ENCODE measurements around the gene ARHGEF7. TPM values are rescaled to one million over a fixed set of nuclear protein-coding genes. Genes with fewer than 3 reads are reported as not detected.

ARHGEF7 gene
- total RNA-seq, 1 experiment from 2014 or later, result 46.2 TPM

DNA sequence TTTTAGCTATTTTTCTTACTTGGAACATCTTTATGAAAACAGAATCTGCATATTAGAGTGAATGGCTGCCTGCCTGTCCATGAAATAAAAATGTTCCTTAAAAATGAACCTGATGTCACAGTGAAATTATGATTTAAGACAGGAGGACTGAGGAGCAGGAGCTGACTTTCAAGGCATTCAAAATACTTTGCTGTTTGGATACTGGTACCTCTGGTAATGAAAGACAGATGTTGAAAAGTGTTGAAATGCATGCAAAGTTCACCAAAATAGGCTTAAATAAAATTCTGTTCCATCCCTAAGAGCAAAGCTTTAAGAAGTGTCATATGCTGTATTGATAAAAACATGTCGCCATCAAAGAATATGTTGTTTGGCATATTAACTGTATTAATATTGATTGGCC, 1.7 kb downstream of the ARHGEF7 start:
- ChIA-PET RAD21 (ENCODE audit: low non-redundant PET in 1 of 2, low total read pairs in 2 of 2, uncharacterized antibody in 2 of 2, unreplicated experiment in 2 of 2) (no interaction called here), CTCF (no interaction called here)

GRCh38 chr13:111117289-111117688, 2.2 kb downstream of the ARHGEF7 start:
- no peak overlapping the region for H3K4me2 ChIP-seq (ENCODE audit: low read length)
- no peak overlapping the region for H2AFZ ChIP-seq (ENCODE audit: low read depth, low read length, poor library complexity, severe bottlenecking)
- no peak overlapping the region for H3K4me3 ChIP-seq (replicated peaks in 1 of 2; ENCODE audit: low read depth in 1 of 2, low read length in 2 of 2)
- CTCF ChIA-PET, result no interaction called here
- H3K36me3 ChIP-seq (ENCODE audit: control insufficient read depth in 1 of 2, insufficient read depth in 2 of 2, low read length in 2 of 2), result no peaks in the 10 kb centered on the region
- H3K4me1 ChIP-seq (ENCODE audit: control insufficient read depth in 1 of 2, insufficient read depth in 2 of 2, low read length in 2 of 2), result no peaks in the 10 kb centered on the region
- no peak overlapping the region for H3K27ac ChIP-seq (ENCODE audit: low read depth, low read length)
- RAD21 ChIA-PET (ENCODE audit: low non-redundant PET in 1 of 2, low total read pairs in 2 of 2, uncharacterized antibody in 2 of 2, unreplicated experiment in 2 of 2), result no interaction called here
- BruUV-seq (replicated peaks), result no TSS peak
- no peaks in the 10 kb centered on the region for H3K9me3 ChIP-seq (ENCODE audit: control insufficient read depth in 1 of 2, insufficient read depth in 1 of 2, low read depth in 1 of 2, low read length in 2 of 2)
- no peaks in the 10 kb centered on the region for H3K79me2 ChIP-seq (ENCODE audit: insufficient read depth, low read length)
- peaks cover 3% of the 10 kb centered on the region; the same call in 1 of the 2 replicates for H3K27me3 ChIP-seq (ENCODE audit: insufficient read depth, low read length)
- no peaks in the 10 kb centered on the region for H4K20me1 ChIP-seq (ENCODE audit: insufficient read depth)
- TF ChIP-seq RAD21 (IDR thresholded peaks at IDR 0.05; ENCODE audit: low read depth), result no peak
- TF ChIP-seq CEBPB (IDR thresholded peaks at IDR 0.05; ENCODE audit: low read depth), result no peak
- TF ChIP-seq EGR1 (IDR thresholded peaks at IDR 0.05; ENCODE audit: low read depth), result no peak
- no peak for TF ChIP-seq EZH2phosphoT487 (IDR thresholded peaks at IDR 0.05; ENCODE audit: borderline replicate concordance)
- TF ChIP-seq, protein P1, sequence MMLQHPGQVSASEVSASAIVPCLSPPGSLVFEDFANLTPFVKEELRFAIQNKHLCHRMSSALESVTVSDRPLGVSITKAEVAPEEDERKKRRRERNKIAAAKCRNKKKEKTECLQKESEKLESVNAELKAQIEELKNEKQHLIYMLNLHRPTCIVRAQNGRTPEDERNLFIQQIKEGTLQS (IDR thresholded peaks at IDR 0.05), result no peak
- no peak for TF ChIP-seq CBX3 (IDR thresholded peaks at IDR 0.05; ENCODE audit: low read depth)
- TF ChIP-seq POLR2A (IDR thresholded peaks at IDR 0.05; ENCODE audit: borderline replicate concordance, extremely low read depth, insufficient read depth, insufficient read length), result no peak
- H3K9me2 ChIP-seq (ENCODE audit: insufficient read depth), result no peaks in the 10 kb centered on the region
- intact Hi-C loops (cut with micrococcal nuclease), result no loop called here
- POLR2A ChIA-PET, result no interaction called here
- no peak for ATAC-seq
- H3K9ac ChIP-seq (ENCODE audit: low read length), result no peak overlapping the region
- no peak for DNase-seq (ENCODE audit: low read depth, low spot score)

More for the DNA sequence above, 1.7 kb downstream of the ARHGEF7 start:
- H3K9me3 ChIP-seq (ENCODE audit: control insufficient read depth in 1 of 2, insufficient read depth in 1 of 2, low read depth in 1 of 2, low read length in 2 of 2), result no peaks in the 10 kb centered on the region
- ATAC-seq (no peak), DNase-seq (ENCODE audit: low read depth, low spot score) (no peak)
- POLR2A ChIA-PET, result no interaction called here
- no peaks in the 10 kb centered on the region for H3K79me2 ChIP-seq (ENCODE audit: insufficient read depth, low read length)
- H3K36me3 ChIP-seq (ENCODE audit: control insufficient read depth in 1 of 2, insufficient read depth in 2 of 2, low read length in 2 of 2), result no peaks in the 10 kb centered on the region
- H2AFZ ChIP-seq (ENCODE audit: low read depth, low read length, poor library complexity, severe bottlenecking), result no peak overlapping the region
- H3K27ac ChIP-seq (ENCODE audit: low read depth, low read length), result no peak overlapping the region
- no peak overlapping the region for H3K4me3 ChIP-seq (replicated peaks in 1 of 2; ENCODE audit: low read depth in 1 of 2, low read length in 2 of 2)
- peaks cover 5% of the 10 kb centered on the region; the same call in 1 of the 2 replicates for H3K27me3 ChIP-seq (ENCODE audit: insufficient read depth, low read length)
- no peak overlapping the region for H3K9ac ChIP-seq (ENCODE audit: low read length)
- H4K20me1 ChIP-seq (ENCODE audit: insufficient read depth), result no peaks in the 10 kb centered on the region
- TF ChIP-seq POLR2AphosphoS5 (IDR thresholded peaks at IDR 0.05; ENCODE audit: low read depth, low read length) (no peak), SIN3A (IDR thresholded peaks at IDR 0.05; ENCODE audit: low read depth) (no peak), ZFX (IDR thresholded peaks at IDR 0.05) (no peak), SRF (IDR thresholded peaks at IDR 0.05; ENCODE audit: low read depth) (no peak), ZBTB33 (IDR thresholded peaks at IDR 0.05; ENCODE audit: extremely low read depth, insufficient replicate concordance, low read length) (no peak)
- TF ChIP-seq, protein P1 (IDR thresholded peaks at IDR 0.05), result no peak
- intact Hi-C loops (cut with micrococcal nuclease), result no loop called here
- no peak overlapping the region for H3K4me2 ChIP-seq (ENCODE audit: low read length)
- H3K9me2 ChIP-seq (ENCODE audit: insufficient read depth), result no peaks in the 10 kb centered on the region
- no TSS peak for BruUV-seq (replicated peaks)
- no peaks in the 10 kb centered on the region for H3K4me1 ChIP-seq (ENCODE audit: control insufficient read depth in 1 of 2, insufficient read depth in 2 of 2, low read length in 2 of 2)
